Astrocyte of the hippocampus (primary cell): ENCODE results near the gene SLC43A3.
A peak's percentile ranks its signal among the peaks of the same experiment; 100 is the strongest.
"Not testable (repeated sequence)": the region's sequence is repeated elsewhere in the genome, so short reads cannot be mapped to it uniquely, and the experiment has no call there.

Source experiments
- DNase-seq: peaks from one replicate; pipeline ENCODE4 v3.0.0; 2011; ENCODE audit warnings: low read depth, low spot score

SLC43A3 gene

GRCh38 chr11:57459164-57460021 is 32.5 kb upstream of the SLC43A3 start:
- peak; percentile 27 for DNase-seq

DNA sequence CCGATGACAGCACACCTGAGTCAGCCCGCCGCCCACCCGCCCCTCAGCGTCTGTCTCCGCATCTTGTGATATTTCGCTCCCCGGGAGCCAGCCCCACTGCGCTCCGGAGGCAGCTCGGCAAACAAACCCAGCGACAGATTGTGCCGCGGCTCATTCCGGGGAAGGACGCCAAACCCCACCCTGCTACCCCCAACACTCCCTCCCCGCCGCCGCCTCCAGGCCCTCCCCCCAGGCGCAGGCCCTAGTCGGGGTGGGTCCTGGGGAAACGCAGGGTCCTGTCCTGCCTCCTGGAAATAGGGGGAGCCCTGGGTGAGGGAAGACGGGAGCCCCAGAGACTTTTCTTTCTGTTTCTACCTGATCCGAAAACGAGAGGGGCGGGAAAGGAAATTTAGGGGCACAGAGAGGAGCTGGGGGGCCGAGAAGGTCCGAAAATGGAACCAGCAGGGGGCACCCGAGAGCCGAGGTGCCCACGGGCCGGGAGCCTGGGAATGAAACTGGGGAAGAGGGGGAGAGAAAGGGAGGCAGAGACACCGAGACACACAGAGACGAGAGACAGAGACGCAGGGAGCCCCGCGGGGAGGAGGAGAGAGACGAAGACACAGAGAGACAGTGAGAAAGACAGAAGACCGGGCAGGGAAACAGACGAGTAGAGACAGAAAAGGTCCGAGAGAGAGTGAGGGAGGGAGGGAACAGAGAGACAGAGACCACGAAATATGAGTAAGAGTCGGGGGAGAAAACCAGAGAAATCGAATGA is 31.7 kb upstream of the SLC43A3 start:
- DNase-seq = peak; percentile 50

DNA sequence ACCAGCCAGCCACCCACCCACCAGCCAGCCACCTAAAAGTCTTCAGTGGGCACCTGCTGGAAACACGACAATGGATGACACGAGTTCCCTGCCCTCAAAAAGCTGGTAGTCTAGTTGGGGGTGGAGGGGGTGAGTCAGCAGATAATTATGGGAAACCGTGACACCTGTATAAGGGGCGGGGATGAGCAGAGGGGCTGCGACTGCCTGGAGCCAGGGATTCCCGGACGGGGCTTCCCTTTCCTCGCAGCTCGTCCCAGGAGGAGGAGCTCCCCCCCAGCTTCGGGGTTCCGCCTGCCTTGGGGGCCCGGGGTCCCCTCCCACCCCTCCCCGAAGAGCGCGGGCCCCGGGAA is 31.1 kb upstream of the SLC43A3 start:
- DNase-seq = no peak

GRCh38 chr11:57457643-57458023 is 30.7 kb upstream of the SLC43A3 start:
- no peak for DNase-seq

DNA sequence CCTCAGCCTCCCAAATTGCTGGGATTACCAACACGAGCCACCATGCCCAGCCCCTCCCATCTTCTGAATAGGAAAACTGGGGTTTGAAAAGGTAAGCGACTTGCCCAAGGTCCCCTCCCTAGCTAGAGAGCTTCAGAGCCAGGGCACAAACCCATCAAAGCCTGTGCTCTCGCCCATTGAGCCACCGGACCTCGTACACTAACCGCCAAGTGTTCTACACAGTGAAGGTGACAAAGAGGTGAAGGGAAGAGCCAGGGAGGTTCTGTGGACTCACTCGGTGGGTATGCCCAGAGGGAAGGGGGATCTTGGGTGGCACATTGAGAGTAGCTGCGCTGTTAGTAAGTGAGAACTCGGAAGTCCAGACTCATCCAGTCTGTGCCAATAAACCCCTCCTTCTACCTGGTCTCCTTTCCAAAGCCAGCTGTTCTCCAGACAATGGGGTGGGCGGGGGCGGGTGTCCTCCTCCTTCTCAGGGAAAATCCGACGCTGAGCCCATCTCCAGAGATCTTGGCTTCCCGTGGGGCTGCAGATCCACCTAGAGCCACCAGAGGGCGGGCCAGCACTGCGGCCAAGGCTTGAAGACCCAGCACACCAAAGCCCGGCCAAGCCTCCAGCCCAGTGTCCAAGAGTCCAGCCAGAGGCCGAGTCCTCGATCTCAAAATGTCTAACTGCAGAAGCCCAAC is 30.2 kb upstream of the SLC43A3 start:
- peak; percentile 90 for DNase-seq

GRCh38 chr11:57453543-57454177 is 26.7 kb upstream of the SLC43A3 start:
- DNase-seq = no peak

GRCh38 chr11:57446055-57446454 is 19.1 kb upstream of the SLC43A3 start:
- DNase-seq = no peak

GRCh38 chr11:57445122-57445394 is 18.1 kb upstream of the SLC43A3 start:
- DNase-seq = not testable (repeated sequence)

DNA sequence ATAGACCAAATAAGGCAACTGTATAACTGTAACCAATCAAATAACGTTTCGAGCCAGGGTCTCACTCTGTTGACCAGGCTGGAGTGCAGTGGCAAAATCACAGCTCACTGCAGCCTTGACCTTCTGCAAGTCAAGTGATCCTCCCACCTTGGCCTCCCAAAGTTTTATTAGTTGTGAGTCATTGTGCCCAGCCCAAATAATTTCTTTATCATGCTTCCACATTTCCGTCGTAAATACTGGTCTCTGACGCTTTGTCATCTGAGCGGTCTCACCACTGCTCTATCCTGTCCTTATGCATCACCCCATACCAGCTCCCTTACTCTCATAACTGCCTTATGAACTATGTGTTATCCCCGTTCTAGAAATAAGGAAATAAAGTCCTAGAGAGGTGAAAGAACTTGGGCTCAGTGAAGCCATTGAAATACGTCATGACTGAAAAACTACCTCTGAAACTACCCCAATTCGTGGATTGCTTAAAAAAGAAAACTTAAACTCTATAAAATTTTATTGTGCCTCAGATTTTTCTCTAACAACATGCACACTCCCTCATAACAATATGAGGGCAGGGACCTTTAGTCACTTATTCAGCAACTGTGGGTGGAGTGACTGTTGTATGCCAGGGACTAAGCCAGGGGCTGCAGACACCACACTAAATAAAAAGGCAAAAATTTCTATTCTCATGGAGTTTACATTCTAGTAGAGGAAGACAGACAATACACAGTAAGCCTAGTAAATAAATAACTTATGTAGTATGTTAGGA is 17.6 kb upstream of the SLC43A3 start:
- DNase-seq = no peak

- no peak for DNase-seq
These were observed 14.0 kb upstream of the SLC43A3 start for GRCh38 chr11:57440744-57441414.

DNA sequence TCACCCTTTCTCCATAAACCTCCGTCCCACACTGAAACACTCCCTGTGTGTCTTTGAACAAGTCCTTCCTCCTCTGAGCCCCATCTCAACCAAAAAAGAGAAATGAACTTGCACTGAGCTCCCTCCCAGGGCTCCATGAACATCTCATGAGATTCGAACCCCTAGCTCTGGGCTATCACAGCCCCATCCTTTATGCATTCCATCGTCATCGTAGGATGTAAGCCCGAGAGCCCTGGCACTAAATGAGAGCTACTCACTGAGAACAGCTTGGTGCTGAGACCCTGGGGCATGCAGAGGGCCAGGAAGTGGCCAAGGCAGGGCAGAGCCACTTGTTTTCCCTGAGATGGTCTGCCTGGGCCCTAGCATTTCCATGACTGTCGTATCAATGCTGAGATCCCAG is 12.9 kb upstream of the SLC43A3 start:
- DNase-seq = no peak

- no peak for DNase-seq
These were observed 11.7 kb upstream of the SLC43A3 start for GRCh38 chr11:57438345-57439285.

GRCh38 chr11:57436031-57436430 is 9.1 kb upstream of the SLC43A3 start:
- no peak for DNase-seq

DNA sequence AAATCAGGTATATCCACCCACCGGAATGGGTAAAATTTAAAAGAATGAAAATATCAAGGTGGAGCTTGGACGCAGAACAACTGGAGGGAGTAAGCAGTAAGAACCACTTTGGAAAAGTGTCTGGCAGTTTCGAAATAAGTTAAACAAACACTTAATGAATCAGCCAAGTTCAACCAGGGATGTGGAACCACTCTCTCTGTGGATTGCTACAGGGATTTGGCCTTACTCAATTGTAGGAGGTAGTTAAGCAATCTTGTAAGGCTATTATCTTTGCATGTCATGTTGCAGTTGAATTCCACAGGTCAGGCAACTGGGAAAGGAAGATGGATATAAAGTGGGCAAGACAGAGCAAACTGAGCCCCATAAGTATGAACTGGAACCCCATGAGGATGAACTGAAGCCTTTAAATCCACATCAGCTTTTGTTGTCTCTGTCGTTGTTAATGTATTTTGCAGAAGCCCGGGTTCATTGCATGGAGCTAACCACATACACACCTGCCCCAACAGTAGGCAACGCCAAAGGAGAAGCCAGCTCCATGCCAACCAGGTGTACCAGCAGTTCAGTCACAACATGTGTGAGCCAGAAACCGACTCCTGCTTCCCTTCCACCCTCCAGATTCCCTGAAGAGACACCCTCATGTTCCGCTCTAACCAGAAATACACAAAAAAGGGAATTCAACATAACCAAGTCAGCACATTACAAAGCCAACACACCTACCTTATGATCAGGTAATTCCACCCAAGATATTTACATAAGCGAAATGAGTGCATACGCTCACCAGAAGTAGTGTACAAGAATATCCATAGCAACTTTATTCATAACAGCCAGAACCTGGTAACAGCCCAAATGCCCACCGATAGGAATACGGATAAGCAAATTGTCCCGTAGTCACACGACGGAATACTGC is 8.0 kb upstream of the SLC43A3 start:
- peak; percentile 62 for DNase-seq

DNA sequence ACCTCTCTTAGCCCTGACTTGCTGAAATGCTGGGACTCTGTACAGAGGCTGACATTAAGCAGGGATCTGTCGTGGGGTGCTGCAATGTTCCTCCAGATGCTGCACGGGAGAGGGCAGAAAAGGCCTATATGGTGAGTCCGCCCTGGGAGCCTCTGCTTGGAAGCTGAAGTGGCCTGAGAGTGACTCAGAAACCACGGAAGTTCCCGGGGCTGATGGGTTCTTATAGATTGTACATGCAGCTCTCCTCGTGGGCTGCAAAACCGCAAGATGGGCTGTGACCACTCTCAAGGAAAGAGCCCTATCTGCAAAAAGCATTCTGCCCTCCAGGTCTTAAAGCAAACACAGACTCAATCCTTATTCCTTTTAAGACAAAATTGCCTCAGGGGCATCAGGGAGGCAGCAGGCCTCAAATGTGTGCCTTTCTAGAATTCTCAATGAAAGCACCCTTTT is 5.8 kb upstream of the SLC43A3 start:
- peak; percentile 68 for DNase-seq

DNA sequence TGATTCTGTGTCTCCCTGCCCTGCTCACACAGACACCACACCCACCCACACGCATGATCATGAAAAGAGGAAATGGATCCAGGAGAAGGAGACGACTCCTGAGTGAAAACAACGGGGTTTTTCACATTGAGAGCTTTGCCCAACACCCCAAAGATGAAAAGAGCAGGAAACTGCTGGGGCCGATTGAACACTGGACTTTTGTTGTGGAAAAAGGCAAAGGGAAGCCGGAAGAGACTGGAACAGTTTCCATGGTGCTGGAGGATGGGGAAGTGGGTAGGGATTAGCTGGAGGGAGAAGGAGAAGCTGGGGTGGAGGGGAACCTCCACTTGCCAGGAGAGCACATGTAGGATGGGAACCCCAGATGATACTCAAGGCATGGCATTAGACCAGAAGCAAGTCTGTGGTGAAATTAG is 5.2 kb upstream of the SLC43A3 start:
- DNase-seq = no peak

GRCh38 chr11:57430952-57431351 is 4.0 kb upstream of the SLC43A3 start:
- DNase-seq = no peak

DNA sequence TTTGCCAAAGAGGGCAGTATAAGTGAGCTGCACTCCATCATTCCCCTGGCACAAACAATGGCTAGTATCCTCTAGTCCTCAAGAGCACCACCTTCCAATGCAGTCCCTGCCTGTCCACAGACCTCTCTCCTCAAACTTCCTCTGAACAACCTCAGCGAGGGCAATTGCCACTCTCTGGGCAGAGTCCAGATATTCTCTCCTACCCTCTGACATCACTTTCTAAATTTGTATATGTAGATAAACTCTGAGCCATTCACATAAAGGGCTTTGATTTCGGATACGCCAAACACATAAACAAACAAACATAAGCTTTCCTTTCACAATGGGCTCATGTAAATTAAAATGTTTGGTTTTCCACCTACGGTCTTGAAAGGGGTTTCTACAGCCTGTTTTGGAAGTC is 3.0 kb upstream of the SLC43A3 start:
- DNase-seq = no peak

- DNase-seq = no peak
These were observed 1.7 kb upstream of the SLC43A3 start for GRCh38 chr11:57428643-57429042.
